Keratinocyte (primary cell): ENCODE measurements around the gene D2HGDH.
"Not testable (repeated sequence)": the region's sequence is repeated elsewhere in the genome, so short reads cannot be mapped to it uniquely, and the experiment has no call there.

Source experiments
- EZH2 ChIP-seq: IDR thresholded peaks from one replicate; pipeline ENCODE4 v1.6.1; 2012; ENCODE audit warnings: inconsistent platforms, mild to moderate bottlenecking, low read length, moderate library complexity
- TF ChIP-seq, protein P1 (sequence below), 3 experiments: IDR thresholded peaks in 1 of 3; conservative IDR thresholded peaks in 1 of 3; optimal IDR thresholded peaks in 1 of 3; 2 replicates in 2 of 3; 3 replicates in 1 of 3; pipeline versions ENCODE3 to v1.5.1; 2011; ENCODE audit warnings: low read length in 3 of 3, mild to moderate bottlenecking in 3 of 3, moderate library complexity in 2 of 3, control low read depth in 1 of 3, inconsistent platforms in 1 of 3; ENCODE audit not compliant: insufficient read depth in 2 of 3; ENCODE audit errors: extremely low read depth in 1 of 3

DNA sequence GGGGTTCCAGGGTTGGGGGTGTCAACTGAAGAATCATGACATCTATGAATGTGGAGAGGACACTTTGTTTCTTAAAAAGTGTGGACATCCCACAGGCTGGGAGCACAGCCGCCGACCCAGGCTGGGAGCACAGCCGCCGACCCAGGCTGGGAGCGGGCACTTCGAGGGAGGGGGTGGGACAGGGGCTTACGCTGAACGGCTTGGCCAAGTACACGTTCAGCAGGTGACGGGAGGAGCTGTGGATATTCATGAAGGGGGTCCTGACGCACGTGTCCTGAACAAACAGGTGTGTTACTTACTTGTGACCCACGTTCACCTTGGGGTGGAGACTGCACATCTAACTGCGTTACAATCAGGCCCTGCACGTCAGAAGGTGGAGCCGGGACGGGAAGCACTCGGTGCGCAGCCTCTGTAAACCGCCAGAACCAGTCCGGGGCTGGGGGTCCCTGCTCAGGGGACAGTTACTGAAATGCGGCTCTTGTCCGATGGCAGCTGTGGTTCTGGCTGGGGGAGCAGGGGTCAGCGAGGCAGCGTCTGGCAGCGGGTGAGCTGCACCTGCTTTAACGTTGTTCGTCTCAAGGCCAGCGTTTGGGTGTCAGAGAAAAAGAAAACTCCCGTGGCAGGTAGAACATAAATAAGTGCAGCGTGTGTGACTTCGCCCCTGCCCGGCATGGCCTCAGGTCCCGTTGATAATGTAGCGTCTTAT is 65.9 kb downstream of the D2HGDH start:
- TF ChIP-seq EZH2: not testable (repeated sequence)
- TF ChIP-seq, protein P1, sequence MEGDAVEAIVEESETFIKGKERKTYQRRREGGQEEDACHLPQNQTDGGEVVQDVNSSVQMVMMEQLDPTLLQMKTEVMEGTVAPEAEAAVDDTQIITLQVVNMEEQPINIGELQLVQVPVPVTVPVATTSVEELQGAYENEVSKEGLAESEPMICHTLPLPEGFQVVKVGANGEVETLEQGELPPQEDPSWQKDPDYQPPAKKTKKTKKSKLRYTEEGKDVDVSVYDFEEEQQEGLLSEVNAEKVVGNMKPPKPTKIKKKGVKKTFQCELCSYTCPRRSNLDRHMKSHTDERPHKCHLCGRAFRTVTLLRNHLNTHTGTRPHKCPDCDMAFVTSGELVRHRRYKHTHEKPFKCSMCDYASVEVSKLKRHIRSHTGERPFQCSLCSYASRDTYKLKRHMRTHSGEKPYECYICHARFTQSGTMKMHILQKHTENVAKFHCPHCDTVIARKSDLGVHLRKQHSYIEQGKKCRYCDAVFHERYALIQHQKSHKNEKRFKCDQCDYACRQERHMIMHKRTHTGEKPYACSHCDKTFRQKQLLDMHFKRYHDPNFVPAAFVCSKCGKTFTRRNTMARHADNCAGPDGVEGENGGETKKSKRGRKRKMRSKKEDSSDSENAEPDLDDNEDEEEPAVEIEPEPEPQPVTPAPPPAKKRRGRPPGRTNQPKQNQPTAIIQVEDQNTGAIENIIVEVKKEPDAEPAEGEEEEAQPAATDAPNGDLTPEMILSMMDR (optimal IDR thresholded peaks at IDR 0.05 in 1 of 3, IDR thresholded peaks at IDR 0.05 in 1 of 3, conservative IDR thresholded peaks at IDR 0.05 in 1 of 3; ENCODE audit: extremely low read depth in 1 of 3, insufficient read depth in 2 of 3, low read length in 3 of 3): not testable (repeated sequence)
